H1 (cell line): ENCODE results near the gene H6PD. TPM values are rescaled to one million over a fixed set of nuclear protein-coding genes. Genes with fewer than 3 reads are reported as not detected.

Experiments used
- CTCF ChIA-PET: fragments of 300-600 bp; sonication (Branson Sonifier 250); formaldehyde crosslinking; loops from one replicate; lab custom pipeline; 2021; ENCODE audit not compliant: partially characterized antibody; lab: Charles Lee
- POLR2A ChIA-PET: fragments of 300-600 bp; sonication (Branson Sonifier 250); formaldehyde crosslinking; loops from one replicate; lab custom pipeline; 2021; ENCODE audit warnings: inconsistent platforms; ENCODE audit not compliant: partially characterized antibody; lab: Charles Lee
- DNase-seq, 2 experiments: peaks; one replicate each; pipeline versions ENCODE4 v3.0.0 to v3.0.0-alpha.2; 2010 to 2022; ENCODE audit warnings: low spot score in 2 of 2, low read depth in 1 of 2, mixed read lengths in 1 of 2
- FAIRE-seq: peaks from 2 replicates; lab custom pipeline; 2011; peaks lifted over from hg19 to GRCh38; lab: Jason Lieb, UNC
- H2AFZ ChIP-seq: 2 replicates; pipeline ENCODE4 v1.8.1; 2012; ENCODE audit warnings: low read length, inconsistent platforms
- H2AK5ac ChIP-seq: 2 replicates; pipeline ENCODE4 v1.6.1; 2013; ENCODE audit warnings: low read depth, low read length
- H2BK120ac ChIP-seq: replicated peaks from 2 replicates; pipeline ENCODE3; 2013; ENCODE audit warnings: low read depth, low read length, inconsistent platforms
- H2BK12ac ChIP-seq: 2 replicates; pipeline ENCODE4 v1.6.1; 2013; ENCODE audit warnings: low read depth, low read length
- H2BK15ac ChIP-seq: 2 replicates; pipeline ENCODE4 v1.6.1; 2013; ENCODE audit warnings: low read length
- H2BK20ac ChIP-seq: 2 replicates; pipeline ENCODE4 v1.6.1; 2013; ENCODE audit warnings: low read length
- H2BK5ac ChIP-seq: 2 replicates; pipeline ENCODE4 v1.6.1; 2013; ENCODE audit warnings: low read depth, low read length
- H3K14ac ChIP-seq: 2 replicates; pipeline ENCODE4 v1.6.1; 2013; ENCODE audit warnings: inconsistent platforms; ENCODE audit not compliant: insufficient read length
- H3K18ac ChIP-seq: 2 replicates; pipeline ENCODE4 v1.6.1; 2013; ENCODE audit warnings: low read length; ENCODE audit errors: extremely low read depth
- H3K23ac ChIP-seq: 2 replicates; pipeline ENCODE4 v1.6.1; 2013; ENCODE audit warnings: inconsistent platforms; ENCODE audit not compliant: insufficient read length
- H3K23me2 ChIP-seq: 2 replicates; pipeline ENCODE4 v1.6.1; 2013; ENCODE audit warnings: low read depth, low read length
- H3K27ac ChIP-seq: 2 replicates; pipeline ENCODE4 v1.6.1; 2011; ENCODE audit warnings: low read depth, low read length, inconsistent platforms
- H3K27me3 ChIP-seq, 4 experiments: replicated peaks in 1 of 4; 1 replicate in 1 of 4; 2 replicates in 3 of 4; pipeline versions ENCODE4 v1.6.1 to v1.8.1; 2011 to 2013; ENCODE audit warnings: low read length in 3 of 4, mild to moderate bottlenecking in 3 of 4, inconsistent platforms in 2 of 4, mixed read lengths in 2 of 4, moderate library complexity in 1 of 4; ENCODE audit not compliant: control insufficient read depth in 3 of 4, insufficient read depth in 3 of 4; ENCODE audit errors: extremely low read depth in 1 of 4
- H3K36me3 ChIP-seq, 4 experiments: 2 replicates each; pipeline versions ENCODE4 v1.6.1 to v1.8.1; 2011 to 2013; ENCODE audit warnings: mild to moderate bottlenecking in 4 of 4, low read length in 3 of 4, moderate library complexity in 2 of 4, control low read depth in 1 of 4, inconsistent platforms in 1 of 4; ENCODE audit not compliant: insufficient read depth in 4 of 4, control insufficient read depth in 2 of 4
- H3K4ac ChIP-seq: replicated peaks from 2 replicates; pipeline ENCODE3; 2013; ENCODE audit warnings: low read length, low read depth, mixed read lengths, inconsistent platforms; ENCODE audit not compliant: insufficient read length
- H3K4me1 ChIP-seq, 4 experiments: replicated peaks in 1 of 4; 1 replicate in 1 of 4; 2 replicates in 3 of 4; pipeline versions ENCODE4 v1.6.1 to v1.8.1; 2011 to 2013; ENCODE audit warnings: low read length in 3 of 4, inconsistent platforms in 2 of 4, mixed read lengths in 1 of 4; ENCODE audit not compliant: insufficient read depth in 4 of 4, control insufficient read depth in 3 of 4
- H3K4me2 ChIP-seq, 2 experiments: 2 replicates each; pipeline versions ENCODE4 v1.6.1 to v1.8.1; 2011 to 2013; ENCODE audit warnings: low read depth in 2 of 2, low read length in 2 of 2, control low read depth in 1 of 2, inconsistent platforms in 1 of 2, mild to moderate bottlenecking in 1 of 2; ENCODE audit not compliant: insufficient read depth in 1 of 2
- H3K4me3 ChIP-seq, 4 experiments: fragments of 200-600, 300-600 bp in 1 of 4; sonication (generic), shearing (Covaris generic), sonication (Bioruptor Twin) in 1 of 4; 2 replicates each; pipeline versions ENCODE4 v1.5.1 to v1.8.1; 2011 to 2016; ENCODE audit warnings: low read length in 4 of 4, low read depth in 3 of 4, control low read depth in 2 of 4, inconsistent platforms in 2 of 4, mild to moderate bottlenecking in 2 of 4, mixed read lengths in 1 of 4, moderate library complexity in 1 of 4; ENCODE audit not compliant: insufficient read depth in 2 of 4; ENCODE audit errors: extremely low read depth in 1 of 4
- H3K56ac ChIP-seq: replicated peaks from 2 replicates; pipeline ENCODE3; 2013; ENCODE audit warnings: low read depth, mild to moderate bottlenecking, mixed read lengths, low read length, inconsistent platforms; ENCODE audit not compliant: insufficient read length
- H3K79me1 ChIP-seq: 2 replicates; pipeline ENCODE4 v1.6.1; 2013; ENCODE audit warnings: low read depth, low read length, control low read depth
- H3K79me2 ChIP-seq, 2 experiments: 2 replicates each; pipeline versions ENCODE4 v1.6.1 to v1.8.1; 2012 to 2013; ENCODE audit warnings: low read length in 2 of 2, mild to moderate bottlenecking in 2 of 2, inconsistent platforms in 1 of 2; ENCODE audit not compliant: insufficient read depth in 2 of 2, control insufficient read depth in 1 of 2
- H3K9ac ChIP-seq, 4 experiments: replicated peaks in 1 of 4; 1 replicate in 1 of 4; 2 replicates in 3 of 4; pipeline versions ENCODE4 v1.6.1 to v1.8.1; 2011 to 2013; ENCODE audit warnings: low read depth in 3 of 4, low read length in 3 of 4, control low read depth in 2 of 4, mild to moderate bottlenecking in 2 of 4, moderate library complexity in 2 of 4, inconsistent platforms in 1 of 4; ENCODE audit errors: extremely low read depth in 1 of 4
- H3K9me3 ChIP-seq, 2 experiments: 2 replicates each; pipeline versions ENCODE4 v1.6.1 to v1.8.1; 2012 to 2013; ENCODE audit warnings: mild to moderate bottlenecking in 2 of 2, moderate library complexity in 2 of 2, control low read depth in 1 of 2, inconsistent platforms in 1 of 2, low read depth in 1 of 2, low read length in 1 of 2, mixed read lengths in 1 of 2; ENCODE audit not compliant: insufficient read depth in 2 of 2
- H4K20me1 ChIP-seq, 2 experiments: replicated peaks in 1 of 2; 2 replicates each; pipeline versions ENCODE3 to v1.8.1; 2011 to 2013; ENCODE audit warnings: inconsistent platforms in 2 of 2, low read length in 2 of 2, mild to moderate bottlenecking in 1 of 2; ENCODE audit not compliant: insufficient read depth in 2 of 2, control insufficient read depth in 1 of 2
- H4K5ac ChIP-seq: 2 replicates; pipeline ENCODE4 v1.6.1; 2013; ENCODE audit warnings: low read length, low read depth, mixed read lengths, inconsistent platforms; ENCODE audit not compliant: insufficient read length
- H4K8ac ChIP-seq: 2 replicates; pipeline ENCODE4 v1.8.0; 2013; ENCODE audit warnings: mild to moderate bottlenecking, moderate library complexity, low read length, inconsistent platforms; ENCODE audit not compliant: insufficient read depth; ENCODE audit errors: extremely low read depth
- H4K91ac ChIP-seq: replicated peaks from 2 replicates; pipeline ENCODE3; 2013; ENCODE audit warnings: low read length, mixed read lengths, inconsistent platforms; ENCODE audit not compliant: insufficient read length
- ASH2L ChIP-seq: fragments of 200-600, 300-600 bp; sonication (generic); IDR thresholded peaks from one replicate; pipeline ENCODE4 v1.7.1; 2017; ENCODE audit warnings: low read length
- BACH1 ChIP-seq: IDR thresholded peaks from 2 replicates; pipeline ENCODE4 v1.6.1; 2012; ENCODE audit warnings: low read length, improper control_type of control experiment
- BCL11A ChIP-seq, 2 experiments: IDR thresholded peaks; one replicate each; pipeline ENCODE4 v1.6.1; 2011; ENCODE audit warnings: low read depth in 2 of 2, low read length in 2 of 2, mild to moderate bottlenecking in 2 of 2
- CBX8 ChIP-seq: fragments of 300-800, 300-1000 bp; sonication (generic); IDR thresholded peaks from 2 replicates; pipeline ENCODE4 v1.7.1; 2016; ENCODE audit warnings: low read depth, low read length, borderline replicate concordance
- EP300 ChIP-seq, 2 experiments: IDR thresholded peaks; 1 replicate in 1 of 2; 2 replicates in 1 of 2; pipeline ENCODE4 v1.6.1; 2011 to 2012; ENCODE audit warnings: low read depth in 2 of 2, low read length in 2 of 2, mild to moderate bottlenecking in 2 of 2, borderline replicate concordance in 1 of 2, inconsistent platforms in 1 of 2, moderate library complexity in 1 of 2
- JUND ChIP-seq: IDR thresholded peaks from 2 replicates; pipeline ENCODE4 v1.6.1; 2011; ENCODE audit warnings: mild to moderate bottlenecking, improper control_type of control experiment, low read length
- RAD21 ChIP-seq, 2 experiments: IDR thresholded peaks in 1 of 2; conservative IDR thresholded peaks in 1 of 2; 2 replicates each; pipeline ENCODE4 v1.6.1; 2011; ENCODE audit warnings: low read depth in 2 of 2, low read length in 2 of 2, improper control_type of control experiment in 1 of 2, inconsistent platforms in 1 of 2, mild to moderate bottlenecking in 1 of 2, moderate library complexity in 1 of 2
- RFX5 ChIP-seq: IDR thresholded peaks from 2 replicates; pipeline ENCODE4 v1.6.1; 2011; ENCODE audit warnings: low read depth, low read length, improper control_type of control experiment, borderline replicate concordance
- SIRT6 ChIP-seq: IDR thresholded peaks from one replicate; pipeline ENCODE4 v1.7.1; 2012; ENCODE audit warnings: low read length, inconsistent platforms
- SP2 ChIP-seq: IDR thresholded peaks from 2 replicates; pipeline ENCODE4 v1.6.1; 2012; ENCODE audit warnings: mild to moderate bottlenecking, low read length, inconsistent platforms
- SRF ChIP-seq: IDR thresholded peaks from 2 replicates; pipeline ENCODE4 v1.6.1; 2011; ENCODE audit warnings: mild to moderate bottlenecking, low read depth, low read length, moderate library complexity
- TAF1 ChIP-seq: IDR thresholded peaks from 2 replicates; pipeline ENCODE4 v1.6.1; 2011; ENCODE audit warnings: mild to moderate bottlenecking, low read depth, low read length
- TAF7 ChIP-seq: optimal IDR thresholded peaks from 2 replicates; pipeline ENCODE3; 2011; ENCODE audit warnings: low read depth, mild to moderate bottlenecking, inconsistent platforms, low read length, moderate library complexity, borderline replicate concordance
- TBP ChIP-seq: IDR thresholded peaks from 2 replicates; pipeline ENCODE4 v1.6.1; 2011; ENCODE audit warnings: low read depth, low read length, improper control_type of control experiment
- ZNF274 ChIP-seq: IDR thresholded peaks from 2 replicates; pipeline ENCODE4 v1.7.0; 2012; ENCODE audit warnings: low read length, borderline replicate concordance; ENCODE audit errors: extremely low read depth
- WGBS, 2 experiments: shearing (Covaris generic) in 1 of 2; methylation state at CpG; one replicate each; pipeline versions ENCODE4 v1.1.6 to v1.1.7; 2013 to 2015; ENCODE audit warnings: low lambda C conversion rate in 2 of 2, mixed read lengths in 2 of 2, inconsistent platforms in 1 of 2, low coverage in 1 of 2, missing lambda C conversion rate in 1 of 2; ENCODE audit not compliant: insufficient replicate concordance in 2 of 2, insufficient coverage in 1 of 2, insufficient read length in 1 of 2; ENCODE audit errors: extremely low coverage in 1 of 2, missing lambda C conversion rate in 1 of 2; 5-methylcytosine and 5-hydroxymethylcytosine counted together
- polyA plus RNA-seq, 7 experiments: library from polyadenylated mRNA; depleted of rRNA in 3 of 7; stranded (reverse) in 5 of 7; unstranded in 2 of 7; fragments of >200 nt in 5 of 7; fragments of 200-250 nt in 2 of 7; gene quantifications; 1 replicate in 5 of 7; 2 replicates in 1 of 7; 4 replicates in 1 of 7; pipeline versions ENCODE4 v1.2.1 to v1.2.3, GENCODE V29; 2011 to 2013; ENCODE audit warnings: missing spikeins in 2 of 7, mixed read lengths in 2 of 7
- total RNA-seq: library from RNA; stranded (reverse); fragmentation: NEBNext Ultra II Directional; extraction: Animal tissue kit (Norgen Biotek cat#: 25700); gene quantifications from 2 replicates; pipeline ENCODE4 v1.2.1, GENCODE V29; 2021

H6PD gene
- total and polyA plus RNA-seq, 2 of the 8 experiments (the other 6 are each of a cell fraction or from before 2014, with no cell fraction given) = 3.6 to 3.8 TPM

DNA sequence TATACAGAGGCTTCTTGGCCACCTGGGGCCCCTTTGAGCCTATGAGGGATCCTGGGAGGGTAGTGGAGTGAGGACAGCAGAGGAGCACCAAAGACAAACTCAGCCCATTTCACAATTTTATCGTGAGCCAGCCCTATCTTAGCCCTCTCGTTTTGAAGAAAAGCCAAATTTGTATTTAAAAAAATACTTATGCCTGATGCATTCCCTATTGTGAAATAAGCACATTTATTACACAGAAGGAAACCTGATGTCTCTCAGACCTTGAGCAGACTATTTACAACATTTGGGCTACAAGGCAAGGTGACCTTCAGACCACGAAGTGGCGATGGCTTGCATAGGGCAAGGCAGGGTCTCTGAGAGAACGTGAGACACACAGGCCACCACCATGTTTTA, 41.3 kb upstream of the H6PD start:
- H3K56ac ChIP-seq = no peak overlapping the region
- no peaks in the 10 kb centered on the region for H3K36me3 ChIP-seq
- H3K23ac ChIP-seq = no peak overlapping the region
- H3K4me1 ChIP-seq = peaks cover 0 to under 1% (median under 1%) of the 10 kb centered on the region in 4 experiments; a peak in 4 of 7 replicates
- POLR2A ChIA-PET = no interaction called here
- CTCF ChIA-PET = interaction anchor here (0.8 to 5.4 kb wide), 6 partner anchors 12 to 92 kb away, joined by 3 to 45 read pairs (median 4); no protein-coding TSS in a partner anchor
- H2AK5ac ChIP-seq = no peak overlapping the region
- H3K79me1 ChIP-seq = no peaks in the 10 kb centered on the region
- H3K27me3 ChIP-seq = peaks cover 8 to 17% (median 15%) of the 10 kb centered on the region in 4 experiments
- no peak overlapping the region for H4K5ac ChIP-seq
- H4K91ac ChIP-seq = no peak overlapping the region
- no peaks in the 10 kb centered on the region for H3K79me2 ChIP-seq
- H4K8ac ChIP-seq = no peak overlapping the region
- no peak overlapping the region for H3K27ac ChIP-seq
- no peak overlapping the region for H2BK120ac ChIP-seq
- no peak overlapping the region for H2AFZ ChIP-seq
- no peak for FAIRE-seq
- H2BK20ac ChIP-seq = no peak overlapping the region
- H4K20me1 ChIP-seq = no peaks in the 10 kb centered on the region
- H3K4me3 ChIP-seq = no peak overlapping the region
- no peak for DNase-seq
- H3K18ac ChIP-seq = no peak overlapping the region
- H2BK15ac ChIP-seq = no peak overlapping the region
- H3K4ac ChIP-seq = no peak overlapping the region
- no peak overlapping the region for H3K14ac ChIP-seq
- WGBS, 2 experiments = 89% methylated on average over 5 of the region's 5 CpGs; no CpG with 5 or more reads in 1 of the 2 experiments
- H2BK5ac ChIP-seq = no peak overlapping the region
- no peaks in the 10 kb centered on the region for H3K23me2 ChIP-seq
- H3K9me3 ChIP-seq = no peaks in the 10 kb centered on the region
- no peak overlapping the region for H2BK12ac ChIP-seq
- H3K9ac ChIP-seq = no peak overlapping the region
- no peak overlapping the region for H3K4me2 ChIP-seq
- TF ChIP-seq CBX8 (no peak), BACH1 (no peak), BCL11A (IDR thresholded peaks at IDR 0.05; ENCODE audit: low read depth in 2 of 2, low read length in 2 of 2) (no peak), ZNF274 (no peak), EP300 (IDR thresholded peaks at IDR 0.05; ENCODE audit: borderline replicate concordance in 1 of 2, low read depth in 2 of 2, low read length in 2 of 2) (no peak), SP2 (no peak), TAF1 (no peak), ASH2L (no peak), RAD21 (IDR thresholded peaks at IDR 0.05 in 1 of 2, conservative IDR thresholded peaks at IDR 0.05 in 1 of 2; ENCODE audit: low read depth in 2 of 2, low read length in 2 of 2) (no peak), SIRT6 (no peak), RFX5 (no peak), TAF7 (no peak), JUND (no peak), TBP (no peak), SRF (no peak)
